ENCODE measurements around the gene KRTAP12-1.

DNA sequence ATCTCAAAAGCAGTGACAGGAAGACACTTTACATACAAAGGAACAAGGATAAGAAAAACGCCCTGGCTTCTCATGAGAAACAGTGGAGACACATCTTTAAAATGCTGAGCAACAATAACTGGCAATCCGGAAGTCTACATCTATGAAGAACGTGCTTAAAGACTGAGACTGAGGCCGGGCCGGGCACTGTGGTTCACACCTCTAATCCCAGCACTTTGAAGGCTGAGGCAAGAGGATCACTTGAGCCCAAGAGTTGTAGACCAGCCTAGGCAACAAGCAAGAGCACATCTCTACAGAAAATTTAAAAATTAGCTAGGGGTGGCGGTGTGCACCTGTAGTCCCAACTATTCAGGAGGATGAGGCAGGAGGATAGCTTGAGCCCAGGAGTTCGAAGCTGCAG lies 2.1 kb upstream of the KRTAP12-1 start:
- TF ChIP-seq, protein P1, sequence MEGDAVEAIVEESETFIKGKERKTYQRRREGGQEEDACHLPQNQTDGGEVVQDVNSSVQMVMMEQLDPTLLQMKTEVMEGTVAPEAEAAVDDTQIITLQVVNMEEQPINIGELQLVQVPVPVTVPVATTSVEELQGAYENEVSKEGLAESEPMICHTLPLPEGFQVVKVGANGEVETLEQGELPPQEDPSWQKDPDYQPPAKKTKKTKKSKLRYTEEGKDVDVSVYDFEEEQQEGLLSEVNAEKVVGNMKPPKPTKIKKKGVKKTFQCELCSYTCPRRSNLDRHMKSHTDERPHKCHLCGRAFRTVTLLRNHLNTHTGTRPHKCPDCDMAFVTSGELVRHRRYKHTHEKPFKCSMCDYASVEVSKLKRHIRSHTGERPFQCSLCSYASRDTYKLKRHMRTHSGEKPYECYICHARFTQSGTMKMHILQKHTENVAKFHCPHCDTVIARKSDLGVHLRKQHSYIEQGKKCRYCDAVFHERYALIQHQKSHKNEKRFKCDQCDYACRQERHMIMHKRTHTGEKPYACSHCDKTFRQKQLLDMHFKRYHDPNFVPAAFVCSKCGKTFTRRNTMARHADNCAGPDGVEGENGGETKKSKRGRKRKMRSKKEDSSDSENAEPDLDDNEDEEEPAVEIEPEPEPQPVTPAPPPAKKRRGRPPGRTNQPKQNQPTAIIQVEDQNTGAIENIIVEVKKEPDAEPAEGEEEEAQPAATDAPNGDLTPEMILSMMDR (IDR thresholded peaks at IDR 0.05) = no peak
- TF ChIP-seq POLR2A (IDR thresholded peaks at IDR 0.05) = no peak
- TF ChIP-seq EP300 (IDR thresholded peaks at IDR 0.05) = no peak

Data from tibial nerve (tissue), 4 donors.